Endothelial cell (in vitro differentiated cells): ENCODE results near the gene EIF4E2. TPM values are rescaled to one million over a fixed set of nuclear protein-coding genes. Genes with fewer than 3 reads are reported as not detected.

Experiments
- DNase-seq: peaks from one replicate; pipeline ENCODE4 v3.0.0; 2021; ENCODE audit warnings: low spot score
- H3K27ac Mint-ChIP-seq: one replicate; pipeline ENCODE4 v1.8.0; 2021; ENCODE audit warnings: mixed read lengths, inconsistent platforms; ENCODE audit not compliant: unreplicated experiment
- H3K27me3 Mint-ChIP-seq: one replicate; pipeline ENCODE4 v1.8.0; 2021; ENCODE audit warnings: mild to moderate bottlenecking, moderate library complexity, mixed read lengths, inconsistent platforms; ENCODE audit not compliant: unreplicated experiment
- H3K36me3 Mint-ChIP-seq: one replicate; pipeline ENCODE4 v1.8.0; 2021; ENCODE audit warnings: mild to moderate bottlenecking, low read depth, mixed read lengths, inconsistent platforms; ENCODE audit not compliant: unreplicated experiment
- H3K4me1 Mint-ChIP-seq: one replicate; pipeline ENCODE4 v1.8.0; 2021; ENCODE audit warnings: mild to moderate bottlenecking, mixed read lengths, inconsistent platforms; ENCODE audit not compliant: unreplicated experiment
- H3K4me3 Mint-ChIP-seq: one replicate; pipeline ENCODE4 v1.8.0; 2021; ENCODE audit warnings: mild to moderate bottlenecking, mixed read lengths, inconsistent platforms; ENCODE audit not compliant: unreplicated experiment
- H3K9me3 Mint-ChIP-seq: one replicate; pipeline ENCODE4 v1.8.0; 2021; ENCODE audit warnings: mixed read lengths, inconsistent platforms; ENCODE audit not compliant: unreplicated experiment
- total RNA-seq: library from RNA; stranded (reverse); fragmentation: NEBNext Ultra II Directional; extraction: Animal tissue kit (Norgen Biotek cat#: 25700); gene quantifications from one replicate; pipeline ENCODE4 v1.2.1, GENCODE V29; 2021; ENCODE audit not compliant: unreplicated experiment
- TF ChIP-seq, protein P1 (sequence below): fragments of 200-600 bp; sonication (generic); IDR thresholded peaks from one replicate; pipeline ENCODE4 v1.5.0; 2021; ENCODE audit warnings: antibody characterized with exemption; ENCODE audit not compliant: unreplicated experiment

EIF4E2 gene
- total RNA-seq, 1 donor from 2014 or later = 94.8 TPM

DNA sequence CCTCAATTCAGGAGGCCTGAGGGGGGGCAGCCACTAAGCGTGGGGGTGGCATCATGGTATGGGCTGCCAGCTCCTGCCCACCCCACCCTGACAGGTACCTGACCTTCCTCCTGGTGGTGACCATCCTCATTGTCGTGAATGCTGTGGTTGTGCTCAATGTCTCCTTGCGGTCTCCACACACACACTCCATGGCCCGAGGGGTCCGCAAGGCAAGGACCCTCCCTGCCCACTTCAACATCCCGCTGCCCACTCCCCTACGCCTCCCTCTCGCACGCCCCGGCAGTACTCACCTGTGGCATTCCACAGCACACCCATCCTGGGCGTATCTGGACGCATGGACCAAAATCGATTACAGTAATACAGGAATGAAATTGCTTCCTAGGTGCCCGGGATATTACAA lies 7.0 kb upstream of the EIF4E2 start:
- no peaks in the 10 kb centered on the region for H3K9me3 Mint-ChIP-seq
- no peak overlapping the region for H3K27ac Mint-ChIP-seq
- no peak for DNase-seq
- peaks cover 20% of the 10 kb centered on the region for H3K36me3 Mint-ChIP-seq
- H3K27me3 Mint-ChIP-seq = peaks cover 6% of the 10 kb centered on the region
- TF ChIP-seq, protein P1, sequence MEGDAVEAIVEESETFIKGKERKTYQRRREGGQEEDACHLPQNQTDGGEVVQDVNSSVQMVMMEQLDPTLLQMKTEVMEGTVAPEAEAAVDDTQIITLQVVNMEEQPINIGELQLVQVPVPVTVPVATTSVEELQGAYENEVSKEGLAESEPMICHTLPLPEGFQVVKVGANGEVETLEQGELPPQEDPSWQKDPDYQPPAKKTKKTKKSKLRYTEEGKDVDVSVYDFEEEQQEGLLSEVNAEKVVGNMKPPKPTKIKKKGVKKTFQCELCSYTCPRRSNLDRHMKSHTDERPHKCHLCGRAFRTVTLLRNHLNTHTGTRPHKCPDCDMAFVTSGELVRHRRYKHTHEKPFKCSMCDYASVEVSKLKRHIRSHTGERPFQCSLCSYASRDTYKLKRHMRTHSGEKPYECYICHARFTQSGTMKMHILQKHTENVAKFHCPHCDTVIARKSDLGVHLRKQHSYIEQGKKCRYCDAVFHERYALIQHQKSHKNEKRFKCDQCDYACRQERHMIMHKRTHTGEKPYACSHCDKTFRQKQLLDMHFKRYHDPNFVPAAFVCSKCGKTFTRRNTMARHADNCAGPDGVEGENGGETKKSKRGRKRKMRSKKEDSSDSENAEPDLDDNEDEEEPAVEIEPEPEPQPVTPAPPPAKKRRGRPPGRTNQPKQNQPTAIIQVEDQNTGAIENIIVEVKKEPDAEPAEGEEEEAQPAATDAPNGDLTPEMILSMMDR = no peak
- H3K4me1 Mint-ChIP-seq = peaks cover under 1% of the 10 kb centered on the region
- H3K4me3 Mint-ChIP-seq = no peak overlapping the region

DNA sequence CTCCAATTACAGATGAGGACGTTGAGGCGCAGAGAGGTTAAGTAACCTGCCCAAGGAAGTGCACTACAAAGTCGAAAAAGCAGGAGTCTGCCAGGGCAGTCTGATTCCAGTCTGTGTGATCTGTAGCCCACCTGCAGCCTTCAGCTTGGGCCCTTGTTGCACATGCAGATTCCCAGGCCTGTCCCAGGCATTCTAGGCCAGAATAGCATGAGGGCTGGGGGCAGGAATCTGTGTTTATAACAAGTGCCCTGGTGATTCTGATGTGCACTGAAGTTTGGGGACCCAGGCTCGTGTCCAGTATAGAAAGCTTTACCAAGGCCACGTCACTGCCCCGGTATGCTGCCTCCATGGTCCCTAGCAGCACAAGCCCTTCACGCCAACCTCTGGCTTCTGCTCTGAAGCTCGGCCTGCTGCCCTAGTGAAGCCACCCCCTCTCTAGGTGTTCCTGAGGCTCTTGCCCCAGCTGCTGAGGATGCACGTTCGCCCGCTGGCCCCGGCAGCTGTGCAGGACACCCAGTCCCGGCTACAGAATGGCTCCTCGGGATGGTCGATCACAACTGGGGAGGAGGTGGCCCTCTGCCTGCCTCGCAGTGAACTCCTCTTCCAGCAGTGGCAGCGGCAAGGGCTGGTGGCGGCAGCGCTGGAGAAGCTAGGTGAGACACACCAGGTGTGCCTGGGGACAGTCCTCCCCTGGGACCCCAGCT lies 6.4 kb upstream of the EIF4E2 start:
- Mint-ChIP-seq H3K4me3 (no peak overlapping the region), H3K36me3 (peaks cover 26% of the 10 kb centered on the region), H3K27ac (no peak overlapping the region), H3K4me1 (no peaks in the 10 kb centered on the region), H3K27me3 (peaks cover 6% of the 10 kb centered on the region), H3K9me3 (no peaks in the 10 kb centered on the region)
- no peak for DNase-seq
- TF ChIP-seq, protein P1 = no peak

DNA sequence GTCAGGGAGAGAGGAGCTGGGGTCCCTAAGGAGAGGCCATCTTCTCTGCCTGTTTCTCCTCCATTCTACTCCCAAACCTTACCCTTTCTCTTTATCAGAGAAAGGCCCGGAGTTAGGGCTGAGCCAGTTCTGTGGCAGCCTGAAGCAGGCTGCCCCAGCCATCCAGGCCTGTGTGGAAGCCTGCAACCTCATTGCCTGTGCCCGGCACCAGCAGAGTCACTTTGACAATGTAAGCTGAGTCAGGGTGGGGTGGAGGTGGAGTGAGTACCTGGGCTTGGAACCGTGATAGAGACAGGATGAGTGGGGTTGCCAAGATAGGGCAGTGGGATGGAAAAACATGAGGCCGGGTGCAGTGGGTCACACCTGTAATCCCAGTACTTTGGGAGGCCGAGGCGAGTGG lies 5.8 kb upstream of the EIF4E2 start:
- no peak overlapping the region for H3K27ac Mint-ChIP-seq

DNA sequence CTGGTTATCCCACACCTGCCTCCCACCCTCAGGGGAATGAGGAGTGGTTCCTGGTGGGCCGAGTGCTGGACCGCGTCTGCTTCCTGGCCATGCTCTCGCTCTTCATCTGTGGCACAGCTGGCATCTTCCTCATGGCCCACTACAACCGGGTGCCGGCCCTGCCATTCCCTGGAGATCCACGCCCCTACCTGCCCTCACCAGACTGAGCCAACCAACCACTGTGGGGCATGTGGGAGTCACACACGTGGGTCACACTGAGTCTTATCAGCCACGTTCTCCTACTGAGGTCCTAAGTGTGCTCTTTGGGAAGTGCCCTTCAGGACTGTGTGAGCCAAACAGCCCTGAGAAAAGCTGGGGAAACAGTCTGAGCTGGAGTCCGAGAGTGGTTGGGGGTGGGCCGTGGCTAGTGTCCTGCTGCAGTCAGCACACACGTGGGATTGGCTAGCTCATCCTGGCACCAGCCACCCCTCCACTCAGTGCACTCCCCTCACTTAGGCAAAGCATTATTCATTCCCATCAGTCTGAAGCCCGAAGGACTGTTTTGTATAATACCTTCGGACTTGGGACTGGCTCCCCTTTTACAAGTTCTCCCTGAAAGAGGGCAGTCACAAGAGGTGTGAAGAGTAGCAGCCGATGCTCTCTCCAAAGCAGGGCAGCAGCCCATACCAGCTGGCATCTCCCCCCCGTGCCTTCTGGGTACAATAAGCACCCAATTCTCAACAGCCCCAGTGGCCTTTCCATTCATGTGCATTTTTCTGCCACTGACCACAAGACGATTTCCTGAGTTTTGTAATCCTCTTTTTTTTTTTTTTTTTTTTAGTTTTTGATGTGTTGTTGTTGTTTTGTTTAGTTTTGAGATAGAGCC lies 4.7 kb upstream of the EIF4E2 start:
- Mint-ChIP-seq H3K4me3 (no peak overlapping the region), H3K27me3 (peaks cover 5% of the 10 kb centered on the region), H3K27ac (no peak overlapping the region), H3K4me1 (peaks cover 7% of the 10 kb centered on the region), H3K9me3 (no peaks in the 10 kb centered on the region), H3K36me3 (peaks cover 32% of the 10 kb centered on the region)
- TF ChIP-seq, protein P1 = no peak
- no peak for DNase-seq

More for the DNA sequence above, 5.8 kb upstream of the EIF4E2 start:
- no peak overlapping the region for H3K4me3 Mint-ChIP-seq
- peaks cover 5% of the 10 kb centered on the region for H3K27me3 Mint-ChIP-seq
- H3K4me1 Mint-ChIP-seq = peaks cover 2% of the 10 kb centered on the region
- H3K36me3 Mint-ChIP-seq = peaks cover 28% of the 10 kb centered on the region
- no peaks in the 10 kb centered on the region for H3K9me3 Mint-ChIP-seq
- TF ChIP-seq, protein P1 = no peak
- DNase-seq = no peak

DNA sequence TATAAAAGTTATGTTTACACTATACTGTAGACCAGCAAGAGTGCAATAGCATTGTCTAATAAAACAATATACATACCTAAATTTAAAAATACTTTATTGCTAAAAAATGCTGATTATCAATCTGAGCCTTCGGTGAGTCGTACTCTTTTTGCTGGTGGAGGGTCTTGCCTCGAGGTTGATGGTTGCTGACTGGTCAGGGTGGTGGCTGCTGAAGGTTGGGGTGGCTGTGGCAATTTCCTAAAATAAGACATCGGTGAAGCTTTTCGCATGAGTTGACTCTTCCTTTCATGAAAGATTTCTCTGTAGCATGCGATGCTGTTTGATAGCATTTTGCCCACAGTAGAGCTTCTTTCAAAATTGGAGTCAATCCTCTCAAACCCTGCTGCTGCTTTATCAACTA lies 2.5 kb upstream of the EIF4E2 start:
- H3K27ac Mint-ChIP-seq = no peak overlapping the region

More for the DNA sequence above, 2.5 kb upstream of the EIF4E2 start:
- H3K27me3 Mint-ChIP-seq = peaks cover 8% of the 10 kb centered on the region
- H3K4me3 Mint-ChIP-seq = no peak overlapping the region
- no peaks in the 10 kb centered on the region for H3K9me3 Mint-ChIP-seq
- DNase-seq = no peak
- TF ChIP-seq, protein P1 = no peak
- H3K4me1 Mint-ChIP-seq = peaks cover 17% of the 10 kb centered on the region
- peaks cover 37% of the 10 kb centered on the region for H3K36me3 Mint-ChIP-seq
